Activated T-cell treated with anti-CD3 and anti-CD28 coated beads, Interleukin-2, amount 50 U/mL, for 4 hours (primary cell): Measurements from ENCODE around the gene MRRF. TPM values are rescaled to one million over a fixed set of nuclear protein-coding genes. Genes with fewer than 3 reads are reported as not detected.

Experiments used
- ATAC-seq, 2 donors: fragments of 200-7000 bp; cut with Tn5 transposase; one replicate each; pipeline ENCODE4 v1.10.0; 2021
- DNase-seq: peaks from one replicate; pipeline ENCODE4 v3.0.0-alpha.2; 2020
- H3K27me3 Mint-ChIP-seq: one replicate; pipeline ENCODE4 v1.8.0; 2021; ENCODE audit warnings: low read depth, mixed read lengths
- H3K36me3 Mint-ChIP-seq: one replicate; pipeline ENCODE4 v1.8.0; 2022; ENCODE audit warnings: mixed read lengths; ENCODE audit not compliant: insufficient read depth
- H3K4me1 Mint-ChIP-seq: one replicate; pipeline ENCODE4 v1.8.0; 2021; ENCODE audit warnings: low read depth, mixed read lengths
- H3K4me3 Mint-ChIP-seq: one replicate; pipeline ENCODE4 v1.8.0; 2021; ENCODE audit warnings: mild to moderate bottlenecking, moderate library complexity, mixed read lengths
- H3K9me3 Mint-ChIP-seq: one replicate; pipeline ENCODE4 v1.8.0; 2021; ENCODE audit warnings: mixed read lengths
- total RNA-seq, 3 donors: library from RNA; stranded (reverse); gene quantifications; one replicate each; pipeline ENCODE4 v1.2.1, GENCODE V29; 2021

The MRRF gene
- total RNA-seq, 3 donors from 2014 or later = 93.0 to 94.4 (median 93.3) TPM

GRCh38 chr9:122225312-122226141 is 39.2 kb upstream of the MRRF start:
- no peak for ATAC-seq
- Mint-ChIP-seq H3K36me3 (no peaks in the 10 kb centered on the region), H3K27me3 (peaks cover 53% of the 10 kb centered on the region), H3K4me3 (no peak overlapping the region), H3K4me1 (peaks cover 7% of the 10 kb centered on the region), H3K9me3 (no peaks in the 10 kb centered on the region)
- no peak for DNase-seq

DNA sequence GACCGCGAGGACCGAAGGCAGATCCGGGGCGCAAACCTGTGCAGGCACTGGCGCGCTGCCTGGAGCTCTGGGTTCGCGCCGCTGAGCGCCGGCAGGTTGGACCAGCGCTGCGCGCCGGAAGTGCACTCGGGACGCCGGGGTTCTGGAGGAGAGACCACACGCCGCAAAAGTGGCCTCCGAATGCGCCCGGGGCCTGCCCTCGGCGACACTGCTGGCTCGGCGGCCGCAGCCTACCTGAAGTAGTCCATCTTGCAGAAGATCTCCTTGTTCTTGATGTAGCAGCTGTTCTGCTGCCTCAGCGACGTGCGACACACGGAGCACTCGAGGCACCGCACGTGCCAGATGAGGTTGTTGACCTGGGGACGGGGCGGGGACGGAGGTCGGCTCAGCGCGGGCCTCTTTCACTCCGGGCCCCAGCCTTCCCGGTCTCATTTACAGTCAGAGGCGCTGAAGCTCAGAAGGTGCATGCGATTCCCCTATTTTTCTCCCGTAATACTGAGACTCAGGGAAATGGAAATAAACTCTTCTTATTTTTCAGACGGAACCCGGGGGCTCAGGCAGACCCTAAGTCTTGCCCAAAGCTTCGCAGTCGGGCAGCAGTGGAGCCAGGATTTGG is 38.4 kb upstream of the MRRF start:
- DNase-seq = no peak
- H3K4me1 Mint-ChIP-seq = peaks cover 7% of the 10 kb centered on the region
- no peaks in the 10 kb centered on the region for H3K36me3 Mint-ChIP-seq
- H3K27me3 Mint-ChIP-seq = peaks cover 47% of the 10 kb centered on the region
- H3K9me3 Mint-ChIP-seq = no peaks in the 10 kb centered on the region
- ATAC-seq = no peak
- H3K4me3 Mint-ChIP-seq = peak overlapping the region; percentile 2

DNA sequence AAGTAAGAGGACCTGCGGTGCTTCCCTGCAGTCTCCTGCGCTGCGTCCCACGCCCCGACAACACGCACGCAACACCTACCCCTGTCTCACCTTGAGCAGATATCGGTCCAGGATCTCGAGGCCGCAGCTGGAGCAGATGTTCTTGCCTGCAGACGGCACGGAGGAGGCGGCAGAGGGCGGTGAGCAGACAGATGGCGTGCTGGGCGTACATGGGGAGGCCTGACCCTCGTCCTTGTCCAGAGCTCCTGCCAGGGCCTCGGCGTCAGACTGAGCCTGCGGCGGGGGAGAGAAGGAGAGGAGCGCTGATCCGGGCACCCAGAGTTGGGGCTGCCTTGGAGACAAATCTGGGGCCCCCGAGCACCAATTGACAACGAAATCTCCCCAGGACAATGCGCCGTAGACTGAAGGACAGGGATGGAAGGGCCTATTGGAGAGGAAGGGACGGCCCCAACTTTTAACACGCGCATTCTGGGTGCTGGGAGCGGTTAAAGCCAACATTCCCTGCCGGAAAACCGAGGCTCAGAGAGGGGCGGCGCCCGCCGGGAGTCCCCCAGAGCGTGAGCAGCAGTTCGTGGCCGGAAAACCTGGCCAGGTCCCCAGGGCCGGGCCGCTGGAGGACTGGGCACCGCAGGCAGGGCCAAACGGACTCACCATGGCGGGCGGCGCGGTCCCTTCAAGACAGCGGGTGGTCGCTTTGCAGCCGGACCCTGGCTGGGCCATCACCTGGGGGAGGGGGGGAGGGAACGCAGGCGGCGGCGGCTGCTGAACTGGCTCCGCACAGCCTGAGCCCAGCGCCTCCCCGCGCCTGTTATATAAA is 37.7 kb upstream of the MRRF start:
- no peak overlapping the region for H3K4me3 Mint-ChIP-seq
- DNase-seq = no peak
- ATAC-seq = no peak
- no peaks in the 10 kb centered on the region for H3K9me3 Mint-ChIP-seq
- peaks cover 40% of the 10 kb centered on the region for H3K27me3 Mint-ChIP-seq
- no peaks in the 10 kb centered on the region for H3K36me3 Mint-ChIP-seq
- peaks cover 7% of the 10 kb centered on the region for H3K4me1 Mint-ChIP-seq

- Mint-ChIP-seq H3K27me3 (peaks cover 34% of the 10 kb centered on the region), H3K4me3 (peak overlapping the region; percentile 15), H3K36me3 (no peaks in the 10 kb centered on the region), H3K9me3 (no peaks in the 10 kb centered on the region), H3K4me1 (peaks cover 7% of the 10 kb centered on the region)
- ATAC-seq (no peak), DNase-seq (no peak)
These were observed 37.1 kb upstream of the MRRF start for GRCh38 chr9:122227575-122227900.

GRCh38 chr9:122228191-122228567 is 36.5 kb upstream of the MRRF start:
- Mint-ChIP-seq H3K4me3 (no peak overlapping the region), H3K27me3 (peaks cover 28% of the 10 kb centered on the region), H3K36me3 (no peaks in the 10 kb centered on the region), H3K4me1 (peaks cover 4% of the 10 kb centered on the region), H3K9me3 (no peaks in the 10 kb centered on the region)
- ATAC-seq (peak in 1 of 2 donors; percentile 41), DNase-seq (no peak)

- peak; percentile 51 to 52 for ATAC-seq
- H3K36me3 Mint-ChIP-seq = no peaks in the 10 kb centered on the region
- H3K4me3 Mint-ChIP-seq = no peak within 1 kb of the TSS
- H3K9me3 Mint-ChIP-seq = no peaks in the 10 kb centered on the region
- peaks cover 25% of the 10 kb centered on the region for H3K27me3 Mint-ChIP-seq
- H3K4me1 Mint-ChIP-seq = peaks cover 4% of the 10 kb centered on the region
- DNase-seq = no peak
These were observed 35.9 kb upstream of the MRRF start, which contains the start of gene LHX6 for GRCh38 chr9:122228568-122229484. Gene LHX6, minus strand, starts transcription at chr9:122228957. Its CDS starts 217 bp downstream, at chr9:122228740.

DNA sequence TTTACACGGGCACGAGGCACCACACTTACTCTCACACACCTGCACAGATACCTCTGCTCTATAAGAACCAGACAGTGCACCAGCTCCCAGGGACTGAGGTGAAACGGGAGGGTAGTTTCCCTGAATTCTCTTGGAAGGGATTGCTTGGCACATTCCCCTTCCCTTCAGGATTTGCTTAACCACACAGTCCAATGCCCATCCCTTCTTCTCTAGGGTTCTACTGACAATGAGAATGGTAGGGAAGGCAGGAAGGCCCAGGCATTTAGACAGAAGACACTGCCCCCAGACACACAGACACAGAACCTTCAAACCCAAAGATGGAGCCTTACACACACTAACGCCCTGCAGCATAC is 35.2 kb upstream of the MRRF start:
- Mint-ChIP-seq H3K9me3 (no peaks in the 10 kb centered on the region), H3K36me3 (no peaks in the 10 kb centered on the region), H3K4me3 (no peak overlapping the region), H3K27me3 (peaks cover 22% of the 10 kb centered on the region), H3K4me1 (peaks cover 4% of the 10 kb centered on the region)
- DNase-seq (no peak), ATAC-seq (no peak)

DNA sequence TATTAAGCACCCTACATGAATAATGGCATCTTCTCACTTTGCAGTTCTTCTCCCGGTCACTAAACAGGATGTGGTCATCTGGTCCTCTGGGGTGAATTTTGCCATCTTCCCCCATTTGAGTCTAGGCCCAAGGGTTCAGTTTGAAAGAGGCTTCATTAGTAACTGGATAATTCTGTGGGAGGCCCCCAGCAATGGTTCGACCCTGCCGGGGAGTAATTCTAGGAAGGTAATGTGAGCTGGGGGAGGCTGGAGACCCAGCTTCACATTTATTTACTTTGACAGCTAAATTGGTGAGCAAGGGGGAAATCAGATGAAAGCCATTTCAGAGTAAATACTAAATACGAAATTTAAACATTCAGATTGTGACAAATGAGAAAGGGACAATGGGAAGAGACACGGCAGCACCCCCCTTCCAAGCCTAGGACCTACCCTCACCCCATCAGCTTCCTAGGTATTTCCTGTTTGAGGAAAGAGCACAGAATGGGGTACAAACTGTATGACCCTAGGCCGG is 31.8 kb upstream of the MRRF start:
- DNase-seq (no peak), ATAC-seq (no peak)
- Mint-ChIP-seq H3K4me1 (no peaks in the 10 kb centered on the region), H3K36me3 (no peaks in the 10 kb centered on the region), H3K27me3 (no peaks in the 10 kb centered on the region), H3K4me3 (no peak overlapping the region), H3K9me3 (no peaks in the 10 kb centered on the region)

- no peak for DNase-seq
- H3K4me3 Mint-ChIP-seq = no peak overlapping the region
- no peak for ATAC-seq
- H3K4me1 Mint-ChIP-seq = no peaks in the 10 kb centered on the region
- H3K36me3 Mint-ChIP-seq = peaks cover 8% of the 10 kb centered on the region
- H3K27me3 Mint-ChIP-seq = no peaks in the 10 kb centered on the region
- H3K9me3 Mint-ChIP-seq = no peaks in the 10 kb centered on the region
These were observed 30.5 kb upstream of the MRRF start for GRCh38 chr9:122234022-122234748.

DNA sequence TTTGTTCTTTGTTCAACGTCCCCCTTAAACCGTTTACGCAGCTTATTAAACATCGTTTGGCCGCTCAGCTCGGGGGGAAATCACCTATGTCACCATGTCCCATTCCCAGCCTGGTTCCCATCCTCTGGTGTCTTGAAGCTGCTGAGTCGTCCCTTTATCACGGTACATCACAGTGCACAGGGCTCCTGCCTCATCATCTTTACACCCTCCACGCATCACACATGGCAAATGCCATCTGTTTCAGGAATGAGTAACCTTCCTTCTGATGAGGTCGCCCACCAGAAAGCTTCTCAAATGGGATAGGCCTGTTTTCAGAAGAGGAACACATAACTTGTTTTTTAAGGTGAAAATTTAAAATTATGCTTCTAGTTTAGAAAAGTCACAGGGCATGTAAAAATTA is 28.0 kb upstream of the MRRF start:
- DNase-seq (no peak), ATAC-seq (no peak)
- Mint-ChIP-seq H3K27me3 (no peaks in the 10 kb centered on the region), H3K4me1 (no peaks in the 10 kb centered on the region), H3K9me3 (no peaks in the 10 kb centered on the region), H3K36me3 (peaks cover 19% of the 10 kb centered on the region), H3K4me3 (no peak overlapping the region)

DNA sequence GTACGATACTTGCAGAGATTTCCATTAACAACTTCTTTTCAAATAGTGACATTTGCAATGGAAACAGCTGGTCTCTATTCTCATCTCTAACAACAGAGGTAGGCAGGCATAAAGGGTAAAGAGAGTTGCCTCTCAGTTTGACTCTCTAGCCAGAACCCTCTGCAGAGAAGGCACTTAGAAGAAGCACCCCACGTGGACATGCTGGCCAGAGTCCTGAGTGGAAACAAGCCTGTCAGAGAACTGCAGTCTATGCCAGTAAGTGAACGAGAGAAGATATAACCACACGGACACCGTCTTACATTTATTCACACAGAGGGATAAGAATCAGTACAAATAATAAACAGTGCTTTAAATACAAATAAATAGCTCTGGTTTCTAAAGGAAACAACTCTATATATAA is 25.0 kb upstream of the MRRF start:
- H3K4me1 Mint-ChIP-seq = no peaks in the 10 kb centered on the region
- ATAC-seq = no peak
- DNase-seq = no peak
- peaks cover 32% of the 10 kb centered on the region for H3K36me3 Mint-ChIP-seq
- H3K9me3 Mint-ChIP-seq = no peaks in the 10 kb centered on the region
- no peaks in the 10 kb centered on the region for H3K27me3 Mint-ChIP-seq
- no peak overlapping the region for H3K4me3 Mint-ChIP-seq

GRCh38 chr9:122244349-122244748 is 20.3 kb upstream of the MRRF start:
- H3K36me3 Mint-ChIP-seq = peaks cover 45% of the 10 kb centered on the region
- ATAC-seq = no peak
- no peaks in the 10 kb centered on the region for H3K4me1 Mint-ChIP-seq

GRCh38 chr9:122246666-122247065 is 18.0 kb upstream of the MRRF start:
- no peaks in the 10 kb centered on the region for H3K27me3 Mint-ChIP-seq
- DNase-seq = no peak
- ATAC-seq = no peak
- H3K9me3 Mint-ChIP-seq = no peaks in the 10 kb centered on the region
- peaks cover 47% of the 10 kb centered on the region for H3K36me3 Mint-ChIP-seq
- H3K4me3 Mint-ChIP-seq = no peak overlapping the region
- no peaks in the 10 kb centered on the region for H3K4me1 Mint-ChIP-seq

More at GRCh38 chr9:122244349-122244748, 20.3 kb upstream of the MRRF start:
- no peak overlapping the region for H3K4me3 Mint-ChIP-seq
- no peaks in the 10 kb centered on the region for H3K27me3 Mint-ChIP-seq
- no peak for DNase-seq
- H3K9me3 Mint-ChIP-seq = no peaks in the 10 kb centered on the region
